Measurements from ENCODE around the gene AMOTL1. TPM values are rescaled to one million over a fixed set of nuclear protein-coding genes. Genes with fewer than 3 reads are reported as not detected.

AMOTL1 gene, protein sequence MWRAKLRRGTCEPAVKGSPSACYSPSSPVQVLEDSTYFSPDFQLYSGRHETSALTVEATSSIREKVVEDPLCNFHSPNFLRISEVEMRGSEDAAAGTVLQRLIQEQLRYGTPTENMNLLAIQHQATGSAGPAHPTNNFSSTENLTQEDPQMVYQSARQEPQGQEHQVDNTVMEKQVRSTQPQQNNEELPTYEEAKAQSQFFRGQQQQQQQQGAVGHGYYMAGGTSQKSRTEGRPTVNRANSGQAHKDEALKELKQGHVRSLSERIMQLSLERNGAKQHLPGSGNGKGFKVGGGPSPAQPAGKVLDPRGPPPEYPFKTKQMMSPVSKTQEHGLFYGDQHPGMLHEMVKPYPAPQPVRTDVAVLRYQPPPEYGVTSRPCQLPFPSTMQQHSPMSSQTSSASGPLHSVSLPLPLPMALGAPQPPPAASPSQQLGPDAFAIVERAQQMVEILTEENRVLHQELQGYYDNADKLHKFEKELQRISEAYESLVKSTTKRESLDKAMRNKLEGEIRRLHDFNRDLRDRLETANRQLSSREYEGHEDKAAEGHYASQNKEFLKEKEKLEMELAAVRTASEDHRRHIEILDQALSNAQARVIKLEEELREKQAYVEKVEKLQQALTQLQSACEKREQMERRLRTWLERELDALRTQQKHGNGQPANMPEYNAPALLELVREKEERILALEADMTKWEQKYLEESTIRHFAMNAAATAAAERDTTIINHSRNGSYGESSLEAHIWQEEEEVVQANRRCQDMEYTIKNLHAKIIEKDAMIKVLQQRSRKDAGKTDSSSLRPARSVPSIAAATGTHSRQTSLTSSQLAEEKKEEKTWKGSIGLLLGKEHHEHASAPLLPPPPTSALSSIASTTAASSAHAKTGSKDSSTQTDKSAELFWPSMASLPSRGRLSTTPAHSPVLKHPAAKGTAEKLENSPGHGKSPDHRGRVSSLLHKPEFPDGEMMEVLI
- 6.4 to 11.6 TPM (median 8.9 TPM) in 5 replicates for total RNA-seq (2022; extraction: Qiagen RNA extraction)

DNA sequence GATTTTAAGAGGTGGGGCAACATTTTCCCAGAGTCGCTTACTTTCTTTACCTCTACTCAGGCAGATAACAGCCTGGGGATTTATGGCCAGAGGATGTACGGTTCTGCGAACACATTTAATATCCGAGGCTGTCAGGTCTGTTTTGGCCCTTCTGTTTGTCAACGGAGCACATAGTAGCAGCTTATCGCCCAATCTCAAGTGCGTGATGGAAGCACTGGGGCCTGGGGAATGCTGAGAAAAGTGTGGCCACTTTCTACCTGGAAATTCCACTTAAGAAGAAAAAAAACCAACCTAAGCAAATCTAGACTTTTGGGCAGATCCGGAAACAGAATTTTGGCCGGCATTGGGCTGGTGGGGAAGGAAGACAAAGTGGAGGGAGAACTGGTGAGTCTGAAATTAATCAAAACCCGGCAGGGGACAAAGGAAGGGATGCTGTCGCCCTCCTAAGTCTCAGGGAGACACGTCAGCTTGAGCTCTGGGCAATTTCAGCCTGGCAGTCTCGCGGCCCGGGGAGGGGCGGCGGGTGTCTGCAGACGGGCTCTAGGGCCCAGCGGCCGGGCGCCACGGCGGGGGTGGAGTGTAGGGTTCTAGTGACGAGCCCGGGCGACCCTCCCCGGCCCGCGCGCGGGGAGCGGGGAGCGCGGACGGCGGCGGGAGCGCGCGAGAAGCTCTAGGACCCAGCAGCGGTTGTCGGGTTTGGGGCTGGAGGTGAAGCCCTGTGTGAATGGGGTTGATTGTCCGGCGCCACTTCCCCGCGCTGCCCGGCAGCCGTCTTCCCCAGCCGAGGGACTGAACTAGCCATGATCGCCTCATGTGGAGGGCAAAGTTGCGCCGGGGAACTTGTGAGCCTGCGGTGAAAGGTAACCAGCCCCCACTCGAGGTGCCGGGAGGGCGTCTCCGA is at the start of gene AMOTL1:
Gene AMOTL1, plus strand, starts transcription at position 656 of the 901 bp plus-strand sequence. Its CDS starts 156 bp downstream, at position 812.

Other genes with a start within 250 kb of the AMOTL1 start
- gene FUT4, start 224.4 kb upstream of the AMOTL1 start, total RNA-seq (2022; extraction: Qiagen RNA extraction): 2.4 to 3.0 TPM (median 2.9 TPM) in 5 replicates
- gene PIWIL4, start 201.0 kb upstream of the AMOTL1 start, total RNA-seq (2022; extraction: Qiagen RNA extraction): 0.12 to 0.31 TPM (median 0.14 TPM) in 5 replicates
- gene CWC15, start 205.2 kb downstream of the AMOTL1 start, total RNA-seq (2022; extraction: Qiagen RNA extraction): 26.1 to 34.7 TPM (median 30.3 TPM) in 5 replicates
- 0.31 to 0.53 TPM (median 0.39 TPM) in 5 replicates for gene KDM4D, start 205.4 kb downstream of the AMOTL1 start, total RNA-seq (2022; extraction: Qiagen RNA extraction)